Measurements from ENCODE around the gene TCP1. TPM values are rescaled to one million over a fixed set of nuclear protein-coding genes. Genes with fewer than 3 reads are reported as not detected.
"Not testable (repeated sequence)": the region's sequence is repeated elsewhere in the genome, so short reads cannot be mapped to it uniquely, and the experiment has no call there.

The TCP1 gene
- total RNA-seq, 4 donors from 2014 or later: 68.8 to 233 (median 135) TPM

- DNase-seq: no peak
- Histone ChIP-seq H3K27ac (no peak overlapping the region), H3K36me3 (no peaks in the 10 kb centered on the region), H3K4me1 (no peaks in the 10 kb centered on the region), H3K27me3 (no peaks in the 10 kb centered on the region), H3K9me3 (no peaks in the 10 kb centered on the region), H3K4me3 (no peak overlapping the region)
- TF ChIP-seq CTCF (IDR thresholded peaks at IDR 0.05) (no peak), POLR2A (IDR thresholded peaks at IDR 0.05) (no peak)
These were observed 38.7 kb upstream of the TCP1 start for GRCh38 chr6:159828074-159828473.

- Histone ChIP-seq H3K9me3 (no peaks in the 10 kb centered on the region), H3K36me3 (no peaks in the 10 kb centered on the region)
- DNase-seq: no peak
These were observed 37.7 kb upstream of the TCP1 start for GRCh38 chr6:159826968-159827647.

DNA sequence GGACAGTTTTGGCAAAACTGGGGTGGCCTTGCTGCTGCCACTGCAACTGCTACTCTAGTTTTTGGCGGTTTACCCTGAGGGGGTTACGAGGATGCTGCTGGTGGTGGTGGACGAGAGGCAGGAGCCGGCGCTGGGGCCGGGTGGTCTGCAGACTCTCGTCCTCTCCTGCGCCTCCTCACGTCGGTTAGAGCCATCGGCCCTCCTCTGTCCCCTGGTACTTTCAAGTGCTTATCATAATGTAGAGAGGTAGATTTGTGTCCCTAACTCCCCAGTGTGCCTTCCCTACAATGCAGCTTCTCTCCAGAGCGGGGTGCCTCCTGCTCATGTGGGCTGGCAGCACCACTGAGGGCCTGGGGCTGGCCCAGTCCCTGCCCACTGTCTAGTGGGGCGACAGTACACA, 36.6 kb upstream of the TCP1 start:
- TF ChIP-seq POLR2A (IDR thresholded peaks at IDR 0.05) (no peak), CTCF (IDR thresholded peaks at IDR 0.05) (no peak)
- H3K4me1 ChIP-seq: no peaks in the 10 kb centered on the region
- DNase-seq: no peak

More at GRCh38 chr6:159826968-159827647, 37.7 kb upstream of the TCP1 start:
- Histone ChIP-seq H3K4me3 (no peak overlapping the region), H3K27ac (no peak overlapping the region), H3K27me3 (no peaks in the 10 kb centered on the region), H3K4me1 (no peaks in the 10 kb centered on the region)
- TF ChIP-seq POLR2A (IDR thresholded peaks at IDR 0.05) (no peak), CTCF (IDR thresholded peaks at IDR 0.05) (peak in 1 of 6 experiments; percentile 15)

DNA sequence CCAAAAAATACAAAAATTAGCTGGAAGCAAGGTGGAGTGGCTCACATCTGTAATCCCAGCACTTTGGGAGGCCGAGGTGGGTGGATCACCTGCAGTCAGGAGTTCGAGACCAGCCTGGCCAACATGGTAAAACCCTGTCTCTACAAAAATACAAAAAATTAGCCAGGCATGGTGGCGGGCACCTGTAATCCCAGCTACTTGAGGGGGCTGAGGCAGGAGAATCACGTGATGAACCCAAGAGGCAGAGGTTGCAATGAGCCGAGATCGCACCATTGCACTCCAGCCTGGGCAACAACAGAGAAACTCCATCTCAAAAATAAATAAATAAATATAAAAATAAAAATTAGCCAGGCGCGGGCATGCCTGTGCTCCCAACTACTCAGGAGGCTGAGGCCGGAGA, 35.3 kb upstream of the TCP1 start:
- not testable (repeated sequence) for H3K36me3 ChIP-seq, H3K27ac ChIP-seq, H3K4me3 ChIP-seq, H3K27me3 ChIP-seq, H3K4me1 ChIP-seq, H3K9me3 ChIP-seq, DNase-seq

More for the DNA sequence above, 36.6 kb upstream of the TCP1 start:
- no peak overlapping the region for H3K4me3 ChIP-seq
- no peaks in the 10 kb centered on the region for H3K36me3 ChIP-seq
- H3K9me3 ChIP-seq: no peaks in the 10 kb centered on the region
- H3K27me3 ChIP-seq: no peaks in the 10 kb centered on the region
- no peak overlapping the region for H3K27ac ChIP-seq

DNA sequence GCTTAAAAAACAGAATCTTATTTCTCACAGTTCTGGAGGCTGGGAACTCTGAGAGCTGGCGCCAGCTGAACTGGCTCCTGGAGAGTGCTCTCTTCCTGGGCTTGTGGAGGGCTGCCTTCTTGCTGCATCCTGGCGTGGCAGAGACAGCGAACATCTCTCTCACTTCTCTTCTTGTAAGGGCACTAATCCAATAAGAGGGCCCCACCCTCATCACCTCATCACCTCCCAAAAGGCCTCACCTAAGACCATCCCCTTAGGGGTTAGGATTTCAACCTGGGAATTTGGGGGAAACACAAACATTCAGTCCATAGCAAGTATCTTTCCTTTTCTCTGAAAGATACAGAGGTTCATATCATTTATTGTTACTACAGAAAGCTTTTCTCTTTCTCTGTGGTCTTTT, 34.6 kb upstream of the TCP1 start:
- no peak overlapping the region for H3K4me3 ChIP-seq

DNA sequence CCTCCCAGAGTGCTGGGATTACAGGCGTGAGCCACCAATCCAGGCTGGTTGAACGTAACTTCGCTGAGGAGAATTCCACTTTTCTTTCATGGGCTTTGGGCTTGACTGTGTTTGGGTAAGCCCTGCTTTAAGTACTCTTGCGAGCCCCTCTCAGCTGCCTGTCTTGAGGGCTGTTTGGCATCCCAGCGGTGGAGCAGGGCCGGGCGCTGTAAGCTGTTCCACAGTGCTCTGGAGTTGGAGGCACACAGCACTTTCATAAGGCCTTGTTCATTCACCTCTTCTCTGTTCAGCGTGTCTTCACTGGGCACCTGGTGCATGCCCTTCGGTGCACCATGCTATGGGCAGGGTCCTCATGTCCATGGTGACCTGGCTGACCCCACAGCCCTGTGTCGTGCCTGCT, 32.3 kb upstream of the TCP1 start:
- no peak for DNase-seq
- no peak for TF ChIP-seq CTCF (IDR thresholded peaks at IDR 0.05)
- no peak for TF ChIP-seq POLR2A (IDR thresholded peaks at IDR 0.05)
- Histone ChIP-seq H3K27ac (no peak overlapping the region), H3K27me3 (no peaks in the 10 kb centered on the region), H3K4me3 (no peak overlapping the region), H3K36me3 (no peaks in the 10 kb centered on the region), H3K4me1 (no peaks in the 10 kb centered on the region), H3K9me3 (no peaks in the 10 kb centered on the region)

More for the DNA sequence above, 34.6 kb upstream of the TCP1 start:
- TF ChIP-seq POLR2A (IDR thresholded peaks at IDR 0.05) (no peak), CTCF (IDR thresholded peaks at IDR 0.05) (no peak)
- H3K27me3 ChIP-seq: no peaks in the 10 kb centered on the region
- no peak for DNase-seq
- no peaks in the 10 kb centered on the region for H3K36me3 ChIP-seq
- H3K9me3 ChIP-seq: no peaks in the 10 kb centered on the region
- no peaks in the 10 kb centered on the region for H3K4me1 ChIP-seq
- no peak overlapping the region for H3K27ac ChIP-seq
